AG08396 (cell line): ENCODE data around the gene BASP1.
A peak's percentile ranks its signal among the peaks of the same experiment; 100 is the strongest.
"Not testable (repeated sequence)": the region's sequence is repeated elsewhere in the genome, so short reads cannot be mapped to it uniquely, and the experiment has no call there.

Experiments used
- DNase-seq: peaks from one replicate; pipeline ENCODE4 v3.0.0; 2012; ENCODE audit warnings: low spot score, mixed read lengths

The BASP1 gene

GRCh38 chr5:17289681-17290539 lies 72.5 kb downstream of the BASP1 start:
- DNase-seq = peak; percentile 50

- no peak for DNase-seq
Observed at GRCh38 chr5:17290540-17290974, 73.1 kb downstream of the BASP1 start.

DNA sequence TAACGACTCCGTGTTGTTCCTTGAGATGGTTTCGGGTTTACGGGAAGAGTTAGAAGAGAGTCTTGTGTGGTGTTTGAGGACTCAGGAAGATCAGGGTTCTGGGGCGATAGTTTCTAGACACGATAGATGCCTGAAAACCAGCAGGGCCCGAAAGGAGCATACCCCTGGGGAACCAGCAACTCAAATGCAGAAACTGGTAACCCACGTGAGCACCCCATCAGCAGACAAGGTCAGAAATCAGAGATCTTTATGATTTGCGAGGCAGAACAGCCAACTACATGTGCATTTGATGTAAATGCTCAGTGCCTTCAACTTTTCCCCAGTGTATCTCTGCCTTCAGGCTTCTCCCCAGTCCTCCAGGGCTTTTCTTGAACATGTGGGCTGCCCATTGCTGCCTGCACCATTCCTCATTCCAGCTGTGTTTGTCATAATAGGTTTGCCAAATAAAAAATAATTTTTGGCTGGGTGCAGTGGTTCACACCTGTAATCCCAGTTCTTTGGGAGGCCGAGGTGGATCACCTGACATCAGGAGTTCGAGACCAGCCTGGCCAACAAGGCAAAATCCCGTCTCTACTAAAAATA lies 75.1 kb downstream of the BASP1 start:
- no peak for DNase-seq

- DNase-seq = no peak
Observed at GRCh38 chr5:17294639-17295311, 77.3 kb downstream of the BASP1 start.

DNA sequence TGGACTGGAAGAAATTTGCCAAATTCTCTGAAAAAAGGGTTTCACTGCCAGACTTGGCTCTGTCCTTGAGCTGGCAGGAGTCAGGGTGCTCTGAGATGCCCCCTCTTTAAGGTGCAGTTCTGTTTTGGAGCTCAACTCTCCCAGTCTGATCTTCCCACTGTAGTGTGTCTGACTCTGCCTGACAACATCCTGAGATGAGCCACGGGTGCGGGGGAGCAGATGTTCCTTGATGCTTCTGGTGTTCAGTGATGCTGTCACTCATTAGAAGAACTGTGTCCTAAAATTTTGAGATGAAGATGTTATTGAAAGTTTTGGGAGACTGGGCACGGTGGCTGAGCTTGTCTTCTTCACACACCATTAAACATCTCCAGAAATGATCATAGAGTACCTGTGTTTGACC lies 78.2 kb downstream of the BASP1 start:
- DNase-seq = no peak

- DNase-seq = no peak
Observed at GRCh38 chr5:17302106-17302505, 84.7 kb downstream of the BASP1 start.

- DNase-seq = no peak
Observed at GRCh38 chr5:17302604-17303003, 85.2 kb downstream of the BASP1 start.

GRCh38 chr5:17304282-17304681 lies 86.9 kb downstream of the BASP1 start:
- no peak for DNase-seq

GRCh38 chr5:17305017-17305416 lies 87.6 kb downstream of the BASP1 start:
- no peak for DNase-seq

DNA sequence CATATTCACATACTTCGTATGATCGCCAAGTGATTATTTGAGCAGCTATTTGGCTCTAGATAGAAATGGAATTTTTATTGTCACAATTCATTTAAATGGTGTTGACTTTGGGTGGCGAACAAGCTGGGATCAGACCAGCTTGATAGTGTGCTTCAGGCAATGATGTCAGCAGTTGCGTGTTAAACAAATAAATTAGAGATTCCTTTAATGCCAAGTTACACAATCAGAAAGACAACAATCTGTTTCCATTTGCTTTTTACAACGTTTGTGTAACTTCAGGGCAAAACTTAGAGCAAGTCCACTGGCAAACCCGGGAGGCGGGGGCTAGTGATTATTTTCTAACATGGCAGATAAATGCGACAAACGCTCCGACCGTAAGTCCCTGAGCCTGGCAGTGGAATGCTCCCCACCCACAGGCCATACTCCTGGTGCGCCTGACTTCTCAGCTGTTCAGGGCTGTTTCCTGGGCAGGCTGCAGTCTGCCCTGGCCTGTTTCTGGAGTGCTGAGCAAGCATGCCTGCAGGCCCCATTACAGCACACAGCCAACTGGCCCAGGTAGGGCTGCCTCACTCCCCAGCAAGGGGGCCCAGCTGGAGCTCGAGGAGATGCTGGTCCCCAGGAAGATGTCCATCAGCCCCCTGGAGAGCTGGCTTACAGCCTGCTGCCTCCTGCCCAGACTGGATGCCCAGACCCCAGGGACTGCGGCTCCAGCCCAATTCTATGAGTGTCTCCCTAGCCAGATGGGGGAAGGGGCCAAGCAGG lies 88.7 kb downstream of the BASP1 start:
- DNase-seq = no peak

DNA sequence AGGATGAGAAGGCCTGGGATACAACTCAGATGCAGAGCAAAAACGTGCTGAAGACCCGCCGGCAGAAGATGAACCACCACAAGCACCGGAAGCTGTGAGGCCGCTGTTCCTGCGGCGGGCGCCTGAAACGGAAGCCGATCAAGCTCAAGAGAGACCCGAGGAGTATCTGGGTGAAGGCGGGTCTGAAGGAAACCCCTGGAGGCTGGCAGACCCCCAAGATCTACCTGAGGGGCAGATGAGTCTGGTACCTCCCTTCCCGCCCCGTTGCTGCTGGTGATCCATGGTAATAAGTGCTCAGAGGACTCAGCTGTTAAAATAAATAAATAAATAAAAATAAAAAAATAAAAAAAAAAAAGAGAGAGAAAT lies 89.3 kb downstream of the BASP1 start:
- DNase-seq = no peak

- DNase-seq = not testable (repeated sequence)
Observed at GRCh38 chr5:17307440-17307839, 90.0 kb downstream of the BASP1 start.

GRCh38 chr5:17308326-17309065 lies 91.1 kb downstream of the BASP1 start:
- no peak for DNase-seq

DNA sequence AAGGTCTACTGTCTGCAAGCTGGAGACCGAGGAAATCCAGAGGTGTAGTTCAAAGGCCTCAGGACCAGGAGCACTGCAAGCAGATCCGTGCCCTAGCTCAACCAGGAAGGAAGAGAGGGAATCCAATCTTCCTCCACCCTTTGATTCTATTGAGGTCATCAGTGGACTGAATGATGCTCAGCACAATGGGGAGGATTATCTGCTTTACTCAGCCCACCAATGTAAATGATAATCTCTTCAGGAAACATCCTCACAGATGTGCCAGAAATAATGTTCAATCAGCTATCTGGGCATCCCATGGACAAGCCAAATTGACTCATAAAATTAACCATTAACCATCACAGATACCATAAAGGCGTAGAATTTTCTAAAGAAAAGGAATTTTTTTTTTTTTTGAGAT lies 92.0 kb downstream of the BASP1 start:
- no peak for DNase-seq

GRCh38 chr5:17310502-17310901 lies 93.1 kb downstream of the BASP1 start:
- DNase-seq = not testable (repeated sequence)

DNA sequence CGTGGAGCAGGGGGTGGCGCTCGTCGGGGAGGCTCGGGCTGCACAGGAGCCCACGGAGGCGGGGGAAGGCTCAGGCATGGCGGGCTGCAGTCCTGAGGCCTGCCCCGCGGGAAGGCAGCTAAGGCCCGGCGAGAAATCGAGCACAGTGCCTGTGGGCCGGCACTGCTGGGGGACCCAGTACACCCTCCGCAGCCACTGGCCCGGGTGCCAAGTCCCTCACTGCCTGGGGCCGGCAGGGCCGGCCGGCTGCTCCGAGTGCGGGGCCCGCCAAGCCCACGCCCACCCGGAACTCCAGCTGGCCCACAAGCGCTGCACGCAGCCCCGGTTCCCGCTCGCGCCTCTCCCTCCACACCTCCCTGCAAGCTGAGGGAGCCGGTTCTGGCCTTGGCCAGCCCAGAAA lies 94.4 kb downstream of the BASP1 start:
- not testable (repeated sequence) for DNase-seq

DNA sequence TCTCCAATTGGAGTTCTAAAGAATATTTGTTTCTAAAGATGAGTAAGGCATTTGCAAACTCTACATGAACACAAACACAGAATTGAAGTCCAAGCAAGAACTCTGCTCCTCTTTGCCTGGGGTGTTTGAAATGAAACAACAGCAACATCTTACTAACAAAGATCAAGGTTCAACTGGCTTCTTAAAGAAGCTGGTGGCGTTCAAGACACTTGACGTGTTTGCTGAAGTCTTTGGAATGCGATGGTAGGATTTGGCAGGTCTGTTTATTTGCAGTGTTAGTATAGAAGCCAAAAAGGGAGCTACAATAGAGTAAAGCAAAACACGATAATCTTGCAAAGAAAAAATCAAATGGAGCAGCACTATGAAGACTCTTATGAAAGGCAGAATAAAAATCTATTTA lies 94.9 kb downstream of the BASP1 start:
- no peak for DNase-seq

- no peak for DNase-seq
Observed at GRCh38 chr5:17314907-17315471, 97.6 kb downstream of the BASP1 start.

GRCh38 chr5:17315710-17316221 lies 98.3 kb downstream of the BASP1 start:
- peak; percentile 65 for DNase-seq

- DNase-seq = no peak
Observed at GRCh38 chr5:17316970-17317459, 99.6 kb downstream of the BASP1 start.

DNA sequence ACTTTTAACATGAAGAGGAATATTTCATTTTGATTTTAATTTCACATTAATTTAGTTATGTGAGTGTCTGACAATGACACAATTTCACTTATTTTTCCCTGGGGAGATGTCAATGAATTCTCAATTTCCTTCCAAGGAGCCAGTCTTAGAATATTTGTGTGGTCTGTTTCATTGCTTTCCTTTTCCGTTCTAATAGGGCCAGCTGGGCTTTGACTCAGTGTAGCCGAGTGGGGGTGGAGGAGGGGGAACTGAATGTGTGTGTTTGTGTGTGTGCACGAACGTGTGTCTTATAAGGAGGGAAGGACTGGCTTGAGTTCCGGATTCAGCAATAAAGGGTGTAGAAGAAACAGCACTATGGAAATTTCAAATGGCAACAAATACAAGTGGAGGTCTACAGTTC lies 100.0 kb downstream of the BASP1 start:
- no peak for DNase-seq
